Measurements from ENCODE around the gene SLX4IP. TPM values are rescaled to one million over a fixed set of nuclear protein-coding genes. Genes with fewer than 3 reads are reported as not detected.

The SLX4IP gene
- total RNA-seq, 1 donor from 2014 or later, result 5.3 TPM

DNA sequence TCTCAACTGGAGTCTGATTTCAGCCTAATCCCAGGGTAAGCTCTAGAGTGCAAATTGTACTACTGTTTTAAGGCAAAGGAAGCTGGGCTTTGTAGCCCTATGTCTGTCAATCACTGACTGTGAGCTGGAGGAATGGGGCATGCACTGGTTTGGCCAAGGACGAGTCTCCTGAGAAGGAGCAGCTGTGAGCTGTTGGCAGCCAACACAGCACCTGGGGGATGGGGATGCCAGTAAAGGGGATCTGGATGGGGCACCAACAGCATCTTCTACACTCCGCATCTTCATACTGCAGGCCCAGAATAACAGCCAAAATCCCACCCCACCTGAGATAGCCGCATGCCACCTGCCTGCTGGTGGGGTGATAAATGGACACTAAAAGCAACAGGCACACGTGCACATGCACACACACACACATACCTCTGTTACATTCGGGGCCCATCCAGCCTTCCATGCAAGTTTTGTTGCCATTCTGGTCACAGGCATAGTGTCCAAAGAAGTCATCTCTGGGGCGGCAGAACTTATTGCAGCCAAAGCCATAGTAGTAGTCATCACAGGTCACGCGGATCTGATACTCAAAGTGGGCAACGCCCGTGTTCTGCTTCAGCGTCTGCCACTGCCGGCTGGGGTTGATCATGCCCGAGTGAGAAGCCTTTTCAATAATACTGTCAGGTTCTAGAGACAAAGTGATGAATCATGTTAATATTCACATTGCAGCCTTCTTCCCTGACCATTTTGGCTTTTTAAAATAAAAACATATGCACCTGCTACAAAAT, 223.1 kb downstream of the SLX4IP start:
- H3K36me3 Mint-ChIP-seq (ENCODE audit: low read depth, unreplicated experiment), result peaks cover 41% of the 10 kb centered on the region
- H3K36me3 ChIP-seq (ENCODE audit: insufficient read depth, low read length), result peaks cover 42% of the 10 kb centered on the region

DNA sequence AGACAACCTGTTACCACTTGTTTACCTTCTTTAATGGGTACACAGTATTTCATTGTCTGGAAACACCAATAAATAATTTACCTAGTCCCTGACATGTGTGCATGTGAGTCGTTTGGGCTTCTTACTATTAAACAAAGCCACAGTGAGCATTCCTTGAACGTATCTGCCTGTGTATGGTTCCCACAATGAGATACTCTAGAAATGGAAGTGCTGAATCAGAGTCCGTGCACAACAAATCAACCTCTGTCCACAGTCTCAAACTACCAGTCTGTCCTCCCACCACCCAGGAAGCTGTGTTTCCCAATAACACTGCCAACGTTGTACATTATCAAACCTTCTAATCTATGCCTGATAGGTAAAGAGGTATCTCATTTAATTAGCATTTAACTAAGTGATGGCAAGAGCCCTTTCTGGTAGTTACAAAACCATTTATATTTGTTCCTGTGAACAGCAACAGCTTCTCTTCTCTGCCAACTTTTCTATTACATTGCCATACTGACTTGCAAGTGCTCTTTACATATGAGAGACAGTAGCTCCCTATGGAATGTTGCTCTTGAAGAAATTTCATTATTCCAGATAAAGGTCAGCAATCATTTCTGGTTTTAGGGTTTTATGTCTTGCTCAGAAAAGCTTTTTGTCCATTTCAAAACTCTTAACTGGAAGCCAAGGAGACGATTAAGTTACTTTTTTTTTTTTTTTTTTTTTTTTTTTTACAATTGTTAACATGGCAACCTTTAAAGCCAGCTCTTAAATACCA, 223.9 kb downstream of the SLX4IP start:
- Mint-ChIP-seq H3K27ac (ENCODE audit: unreplicated experiment) (peak overlapping the region; percentile 64), H3K4me1 (ENCODE audit: low read depth, unreplicated experiment) (peaks cover 72% of the 10 kb centered on the region), H3K36me3 (ENCODE audit: low read depth, unreplicated experiment) (peaks cover 46% of the 10 kb centered on the region), H3K9me3 (ENCODE audit: unreplicated experiment) (no peaks in the 10 kb centered on the region), H3K27me3 (ENCODE audit: low read depth, unreplicated experiment) (no peaks in the 10 kb centered on the region), H3K4me3 (ENCODE audit: unreplicated experiment) (peak overlapping the region; percentile 17)
- H3K36me3 ChIP-seq (ENCODE audit: insufficient read depth, low read length), result peaks cover 48% of the 10 kb centered on the region
- H3K9me3 ChIP-seq (ENCODE audit: insufficient read depth, low read depth, low read length), result no peaks in the 10 kb centered on the region
- no peak for TF ChIP-seq EZH2 (IDR thresholded peaks at IDR 0.05; ENCODE audit: insufficient read depth, low read length)
- TF ChIP-seq, protein P1, sequence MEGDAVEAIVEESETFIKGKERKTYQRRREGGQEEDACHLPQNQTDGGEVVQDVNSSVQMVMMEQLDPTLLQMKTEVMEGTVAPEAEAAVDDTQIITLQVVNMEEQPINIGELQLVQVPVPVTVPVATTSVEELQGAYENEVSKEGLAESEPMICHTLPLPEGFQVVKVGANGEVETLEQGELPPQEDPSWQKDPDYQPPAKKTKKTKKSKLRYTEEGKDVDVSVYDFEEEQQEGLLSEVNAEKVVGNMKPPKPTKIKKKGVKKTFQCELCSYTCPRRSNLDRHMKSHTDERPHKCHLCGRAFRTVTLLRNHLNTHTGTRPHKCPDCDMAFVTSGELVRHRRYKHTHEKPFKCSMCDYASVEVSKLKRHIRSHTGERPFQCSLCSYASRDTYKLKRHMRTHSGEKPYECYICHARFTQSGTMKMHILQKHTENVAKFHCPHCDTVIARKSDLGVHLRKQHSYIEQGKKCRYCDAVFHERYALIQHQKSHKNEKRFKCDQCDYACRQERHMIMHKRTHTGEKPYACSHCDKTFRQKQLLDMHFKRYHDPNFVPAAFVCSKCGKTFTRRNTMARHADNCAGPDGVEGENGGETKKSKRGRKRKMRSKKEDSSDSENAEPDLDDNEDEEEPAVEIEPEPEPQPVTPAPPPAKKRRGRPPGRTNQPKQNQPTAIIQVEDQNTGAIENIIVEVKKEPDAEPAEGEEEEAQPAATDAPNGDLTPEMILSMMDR (IDR thresholded peaks at IDR 0.05; ENCODE audit: insufficient read depth, low read depth, low read length), result no peak
- FAIRE-seq, result no peak
- H3K4me1 ChIP-seq (ENCODE audit: insufficient read depth, low read length), result peaks cover 22% of the 10 kb centered on the region
- H2AFZ ChIP-seq (ENCODE audit: low read depth, low read length), result no peak overlapping the region
- no peak overlapping the region for H3K9ac ChIP-seq (ENCODE audit: low read length)
- no peaks in the 10 kb centered on the region for H3K27me3 ChIP-seq (ENCODE audit: insufficient read depth, low read length)
- peaks cover 57% of the 10 kb centered on the region for H4K20me1 ChIP-seq (ENCODE audit: insufficient read depth, low read length)
- peaks cover 77% of the 10 kb centered on the region for H3K79me2 ChIP-seq (ENCODE audit: insufficient read depth, low read length)
- no peak for DNase-seq (ENCODE audit: low read depth)
- H3K27ac ChIP-seq (ENCODE audit: low read depth, low read length), result no peak overlapping the region
- H3K4me3 ChIP-seq (ENCODE audit: insufficient read depth, low read depth, low read length), result no peak overlapping the region
- H3K4me2 ChIP-seq (ENCODE audit: low read length), result no peak overlapping the region

More for the DNA sequence above, 223.1 kb downstream of the SLX4IP start:
- no peak for DNase-seq (ENCODE audit: low read depth)
- Mint-ChIP-seq H3K4me3 (ENCODE audit: unreplicated experiment) (no peak overlapping the region), H3K9me3 (ENCODE audit: unreplicated experiment) (no peaks in the 10 kb centered on the region), H3K27me3 (ENCODE audit: low read depth, unreplicated experiment) (no peaks in the 10 kb centered on the region), H3K4me1 (ENCODE audit: low read depth, unreplicated experiment) (peaks cover 72% of the 10 kb centered on the region), H3K27ac (ENCODE audit: unreplicated experiment) (peak overlapping the region; percentile 37)
- peaks cover 29% of the 10 kb centered on the region for H3K4me1 ChIP-seq (ENCODE audit: insufficient read depth, low read length)
- H3K79me2 ChIP-seq (ENCODE audit: insufficient read depth, low read length), result peaks cover 69% of the 10 kb centered on the region
- no peaks in the 10 kb centered on the region for H3K27me3 ChIP-seq (ENCODE audit: insufficient read depth, low read length)
- no peak overlapping the region for H2AFZ ChIP-seq (ENCODE audit: low read depth, low read length)
- peaks cover 50% of the 10 kb centered on the region for H4K20me1 ChIP-seq (ENCODE audit: insufficient read depth, low read length)
- no peak overlapping the region for H3K4me2 ChIP-seq (ENCODE audit: low read length)
- H3K9me3 ChIP-seq (ENCODE audit: insufficient read depth, low read depth, low read length), result no peaks in the 10 kb centered on the region
- no peak overlapping the region for H3K4me3 ChIP-seq (ENCODE audit: insufficient read depth, low read depth, low read length)
- no peak for FAIRE-seq
- TF ChIP-seq, protein P1 (IDR thresholded peaks at IDR 0.05; ENCODE audit: insufficient read depth, low read depth, low read length), result no peak
- no peak for TF ChIP-seq EZH2 (IDR thresholded peaks at IDR 0.05; ENCODE audit: insufficient read depth, low read length)
- H3K9ac ChIP-seq (ENCODE audit: low read length), result no peak overlapping the region
- no peak overlapping the region for H3K27ac ChIP-seq (ENCODE audit: low read depth, low read length)

All from astrocyte (in vitro differentiated cells and primary cell).